Adrenal gland (tissue), 5 donors: ENCODE results near the gene GRAMD1A.
A peak's percentile ranks its signal among the peaks of the same experiment; 100 is the strongest.

Source experiments
- CTCF ChIP-seq, 6 experiments: fragments of 450-650 bp in 4 of 6; fragments of 200-600 bp in 2 of 6; sonication (generic) in 1 of 6; IDR thresholded peaks; 1 replicate in 5 of 6; 2 replicates in 1 of 6; pipeline versions ENCODE4 v1.5.1 to v1.8.0; 2016 to 2021; ENCODE audit warnings: antibody characterized with exemption in 6 of 6, mild to moderate bottlenecking in 2 of 6, moderate library complexity in 1 of 6
- POLR2A ChIP-seq, 2 donors: fragments of 450-650 bp; IDR thresholded peaks; one replicate each; pipeline ENCODE4 v1.6.1; 2017; ENCODE audit warnings: antibody characterized with exemption in 2 of 2, mild to moderate bottlenecking in 2 of 2, moderate library complexity in 1 of 2
- donor health status: DM: no; HTN: no; CAD: no.

GRCh38 chr19:35000338-35000646 is 169 bp downstream of the GRAMD1A start:
- TF ChIP-seq POLR2A (IDR thresholded peaks at IDR 0.05) (peak in 1 of 2 donors; percentile 43), CTCF (IDR thresholded peaks at IDR 0.05) (no peak)
